ENCODE results near the gene SLAMF9. TPM values are rescaled to one million over a fixed set of nuclear protein-coding genes. Genes with fewer than 3 reads are reported as not detected.

SLAMF9 gene
- polyA plus RNA-seq, 1 donor (not counting 4 experiments of a cell fraction or from before 2014, with no cell fraction given) = 0.31 TPM

- no peaks in the 10 kb centered on the region for H3K9me3 ChIP-seq (ENCODE audit: control insufficient read depth, low read depth, low read length)
- no peaks in the 10 kb centered on the region for H4K20me1 ChIP-seq (ENCODE audit: control insufficient read depth, extremely low read depth, insufficient read depth, low read length)
- H3K4me3 ChIP-seq (ENCODE audit: control insufficient read depth in 2 of 3, extremely low read depth in 1 of 3, insufficient read depth in 2 of 3, low read depth in 1 of 3, low read length in 3 of 3) = peak overlapping the region; percentile 56 to 83 (median 77)
- TF ChIP-seq EZH2 (IDR thresholded peaks at IDR 0.05; ENCODE audit: low read length) (no peak), CTCF (optimal IDR thresholded peaks at IDR 0.05 in 1 of 3, IDR thresholded peaks at IDR 0.05 in 1 of 3, conservative IDR thresholded peaks at IDR 0.05 in 1 of 3; ENCODE audit: extremely low read depth in 1 of 3, insufficient read depth in 2 of 3, low read length in 3 of 3) (no peak)
- H3K36me3 ChIP-seq (ENCODE audit: control insufficient read depth in 2 of 2, extremely low read depth in 1 of 2, insufficient read depth in 2 of 2, low read length in 2 of 2) = no peaks in the 10 kb centered on the region
- H3K4me2 ChIP-seq (ENCODE audit: control insufficient read depth, extremely low read depth, insufficient read depth, low read depth, low read length) = peak overlapping the region; percentile 92
- peak overlapping the region; percentile 75 for H3K9ac ChIP-seq (ENCODE audit: control insufficient read depth, extremely low read depth, insufficient read depth, low read length)
- peak overlapping the region; percentile 74 for H3K27ac ChIP-seq (ENCODE audit: control insufficient read depth, insufficient read depth, low read length)
- no peak for DNase-seq (ENCODE audit: low read depth, low spot score)
- dilution Hi-C loops (cut with MboI; ENCODE audit: extremely low pct_ligation_motif_present, low sequenced_read_pairs) = no loop called here
- no peaks in the 10 kb centered on the region for H3K27me3 ChIP-seq (ENCODE audit: control insufficient read depth, extremely low read depth, insufficient read depth, low read length)
- peaks cover 54% of the 10 kb centered on the region for H3K4me1 ChIP-seq (ENCODE audit: control insufficient read depth, extremely low read depth, insufficient read depth, low read length)
- peak; percentile 46 for FAIRE-seq
- no peaks in the 10 kb centered on the region for H3K79me2 ChIP-seq (ENCODE audit: control insufficient read depth, insufficient read depth, low read length)
- H2AFZ ChIP-seq (ENCODE audit: control insufficient read depth, low read length) = no peak overlapping the region
- peaks cover 4% of the 10 kb centered on the region for H3K9me1 ChIP-seq (ENCODE audit: control insufficient read depth, extremely low read depth, insufficient read depth, low read length)
Measured at GRCh38 chr1:159943908-159944622, 10.0 kb downstream of the SLAMF9 start.

- DNase-seq (ENCODE audit: low read depth, low spot score) (no peak), FAIRE-seq (no peak)
- Histone ChIP-seq H4K20me1 (ENCODE audit: control insufficient read depth, extremely low read depth, insufficient read depth, low read length) (no peaks in the 10 kb centered on the region), H2AFZ (ENCODE audit: control insufficient read depth, low read length) (no peak overlapping the region), H3K4me3 (ENCODE audit: control insufficient read depth in 2 of 3, extremely low read depth in 1 of 3, insufficient read depth in 2 of 3, low read depth in 1 of 3, low read length in 3 of 3) (no peak overlapping the region), H3K4me1 (ENCODE audit: control insufficient read depth, extremely low read depth, insufficient read depth, low read length) (peaks cover 60% of the 10 kb centered on the region), H3K9me3 (ENCODE audit: control insufficient read depth, low read depth, low read length) (no peaks in the 10 kb centered on the region), H3K36me3 (ENCODE audit: control insufficient read depth in 2 of 2, extremely low read depth in 1 of 2, insufficient read depth in 2 of 2, low read length in 2 of 2) (no peaks in the 10 kb centered on the region), H3K4me2 (ENCODE audit: control insufficient read depth, extremely low read depth, insufficient read depth, low read depth, low read length) (peak overlapping the region; percentile 55), H3K79me2 (ENCODE audit: control insufficient read depth, insufficient read depth, low read length) (no peaks in the 10 kb centered on the region), H3K27me3 (ENCODE audit: control insufficient read depth, extremely low read depth, insufficient read depth, low read length) (no peaks in the 10 kb centered on the region), H3K9ac (ENCODE audit: control insufficient read depth, extremely low read depth, insufficient read depth, low read length) (no peak overlapping the region), H3K27ac (ENCODE audit: control insufficient read depth, insufficient read depth, low read length) (no peak overlapping the region), H3K9me1 (ENCODE audit: control insufficient read depth, extremely low read depth, insufficient read depth, low read length) (peaks cover 4% of the 10 kb centered on the region)
- TF ChIP-seq CTCF (optimal IDR thresholded peaks at IDR 0.05 in 1 of 3, IDR thresholded peaks at IDR 0.05 in 1 of 3, conservative IDR thresholded peaks at IDR 0.05 in 1 of 3; ENCODE audit: extremely low read depth in 1 of 3, insufficient read depth in 2 of 3, low read length in 3 of 3) = no peak
- no peak for TF ChIP-seq EZH2 (IDR thresholded peaks at IDR 0.05; ENCODE audit: low read length)
- dilution Hi-C loops (cut with MboI; ENCODE audit: extremely low pct_ligation_motif_present, low sequenced_read_pairs) = no loop called here
Measured at GRCh38 chr1:159943278-159943640, 10.8 kb downstream of the SLAMF9 start.
